ENCODE data around the gene OSBPL8. TPM values are rescaled to one million over a fixed set of nuclear protein-coding genes. Genes with fewer than 3 reads are reported as not detected.
A peak's percentile ranks its signal among the peaks of the same experiment; 100 is the strongest.

Gene OSBPL8
- total RNA-seq, 1 experiment from 2014 or later = 81.7 TPM

DNA sequence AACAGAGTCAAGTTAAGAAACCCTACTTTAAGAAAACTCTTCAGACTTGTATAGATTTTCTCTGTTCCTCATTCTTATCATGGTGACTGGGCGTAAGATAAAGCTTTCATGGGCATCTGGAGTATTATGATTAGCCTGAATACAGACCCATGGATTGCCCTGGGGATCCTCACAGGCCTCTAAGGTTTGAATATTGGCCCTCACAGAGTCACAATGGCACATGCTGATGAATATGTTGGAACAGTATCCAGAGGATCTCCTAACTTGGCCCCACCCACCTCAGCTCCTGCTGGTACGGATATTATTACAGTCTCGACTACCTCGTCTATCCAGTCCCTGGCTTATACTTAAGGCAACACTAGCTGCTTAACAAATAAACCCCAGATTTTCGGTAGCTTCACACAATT is 8.1 kb downstream of the OSBPL8 start:
- ATAC-seq (peak; percentile 35; the same call in 1 of the 2 replicates), DNase-seq (ENCODE audit: low spot score) (no peak)
- POLR2A ChIA-PET = interaction anchor here (0.7 kb wide), 1 partner anchor 206 kb away, joined by 4 read pairs; no protein-coding TSS in a partner anchor
- TF ChIP-seq NFYB (CRISPR knock-in tag; conservative IDR thresholded peaks at IDR 0.05; ENCODE audit: low read depth) = no peak
- TF ChIP-seq ZNF396 (CRISPR knock-in tag; IDR thresholded peaks at IDR 0.05; ENCODE audit: borderline replicate concordance) = no peak
- TF ChIP-seq, protein P1, sequence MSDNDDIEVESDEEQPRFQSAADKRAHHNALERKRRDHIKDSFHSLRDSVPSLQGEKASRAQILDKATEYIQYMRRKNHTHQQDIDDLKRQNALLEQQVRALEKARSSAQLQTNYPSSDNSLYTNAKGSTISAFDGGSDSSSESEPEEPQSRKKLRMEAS (CRISPR knock-in tag; IDR thresholded peaks at IDR 0.05) = no peak
- TF ChIP-seq ZNF317 (CRISPR knock-in tag; IDR thresholded peaks at IDR 0.05; ENCODE audit: borderline replicate concordance, low read depth) = no peak
- no peak for TF ChIP-seq ZNF671 (CRISPR knock-in tag; IDR thresholded peaks at IDR 0.05)
- no peak for TF ChIP-seq ZMAT4 (CRISPR knock-in tag; IDR thresholded peaks at IDR 0.05)
- TF ChIP-seq FOXJ3 (CRISPR knock-in tag; IDR thresholded peaks at IDR 0.05; ENCODE audit: borderline replicate concordance) = no peak
- no peak for TF ChIP-seq NR3C1 (CRISPR knock-in tag; conservative IDR thresholded peaks at IDR 0.05; ENCODE audit: low read depth)
- TF ChIP-seq, protein P2, sequence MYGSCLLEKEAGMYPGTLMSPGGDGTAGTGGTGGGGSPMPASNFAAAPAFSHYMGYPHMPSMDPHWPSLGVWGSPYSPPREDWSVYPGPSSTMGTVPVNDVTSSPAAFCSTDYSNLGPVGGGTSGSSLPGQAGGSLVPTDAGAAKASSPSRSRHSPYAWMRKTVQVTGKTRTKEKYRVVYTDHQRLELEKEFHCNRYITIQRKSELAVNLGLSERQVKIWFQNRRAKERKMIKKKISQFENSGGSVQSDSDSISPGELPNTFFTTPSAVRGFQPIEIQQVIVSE (CRISPR knock-in tag; IDR thresholded peaks at IDR 0.05; ENCODE audit: borderline replicate concordance) = no peak
- TF ChIP-seq ELF4 (CRISPR knock-in tag; IDR thresholded peaks at IDR 0.05; ENCODE audit: low read depth) = no peak
- no peaks in the 10 kb centered on the region for H3K27me3 Mint-ChIP-seq (ENCODE audit: low read depth)
- no peak overlapping the region for H3K27ac Mint-ChIP-seq
- H3K4me1 Mint-ChIP-seq = peaks cover 71% of the 10 kb centered on the region
- H3K4me3 Mint-ChIP-seq = no peak overlapping the region
- CTCF ChIA-PET = no interaction called here
- no peaks in the 10 kb centered on the region for H3K9me3 Mint-ChIP-seq
- H3K36me3 Mint-ChIP-seq = no peaks in the 10 kb centered on the region

DNA sequence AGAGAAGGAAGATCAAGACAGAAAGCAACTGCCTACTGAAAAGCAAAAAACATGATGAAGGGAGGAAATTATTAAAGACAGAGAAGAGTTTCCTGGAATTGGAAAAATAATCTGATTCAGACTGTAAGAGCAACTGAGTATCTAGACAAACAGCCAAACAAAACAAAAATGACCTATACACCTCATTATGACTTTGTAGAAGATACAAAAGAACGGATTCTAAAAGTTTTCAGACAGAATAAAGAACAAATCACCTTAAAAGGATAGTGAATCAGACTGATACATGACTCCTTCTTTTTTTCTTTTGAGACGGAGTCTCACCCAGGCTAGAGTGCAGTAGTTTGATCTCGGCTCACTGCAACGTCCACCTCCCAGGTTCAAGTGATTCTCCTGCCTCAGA is 10.4 kb downstream of the OSBPL8 start:
- Mint-ChIP-seq H3K4me3 (no peak overlapping the region), H3K9me3 (no peaks in the 10 kb centered on the region), H3K36me3 (no peaks in the 10 kb centered on the region), H3K27me3 (ENCODE audit: low read depth) (no peaks in the 10 kb centered on the region), H3K27ac (peak overlapping the region; percentile 28), H3K4me1 (peaks cover 73% of the 10 kb centered on the region)
- CTCF ChIA-PET = interaction anchor here (0.6 kb wide), 1 partner anchor 10 kb away, joined by 3 read pairs; the partner anchor contains the start of gene OSBPL8
- TF ChIP-seq OVOL2 (CRISPR knock-in tag; IDR thresholded peaks at IDR 0.05; ENCODE audit: borderline replicate concordance) = no peak
- no peak for TF ChIP-seq ZNF317 (CRISPR knock-in tag; IDR thresholded peaks at IDR 0.05; ENCODE audit: borderline replicate concordance, low read depth)
- TF ChIP-seq ZNF232 (CRISPR knock-in tag; IDR thresholded peaks at IDR 0.05) = no peak
- no peak for TF ChIP-seq SP1 (CRISPR knock-in tag; conservative IDR thresholded peaks at IDR 0.05)
- no peak for TF ChIP-seq TCF7 (CRISPR knock-in tag; IDR thresholded peaks at IDR 0.05; ENCODE audit: low read depth)
- TF ChIP-seq ELF4 (CRISPR knock-in tag; IDR thresholded peaks at IDR 0.05; ENCODE audit: low read depth) = no peak
- no peak for TF ChIP-seq IRF2 (CRISPR knock-in tag; IDR thresholded peaks at IDR 0.05; ENCODE audit: borderline replicate concordance, low read depth)
- TF ChIP-seq, protein P3, sequence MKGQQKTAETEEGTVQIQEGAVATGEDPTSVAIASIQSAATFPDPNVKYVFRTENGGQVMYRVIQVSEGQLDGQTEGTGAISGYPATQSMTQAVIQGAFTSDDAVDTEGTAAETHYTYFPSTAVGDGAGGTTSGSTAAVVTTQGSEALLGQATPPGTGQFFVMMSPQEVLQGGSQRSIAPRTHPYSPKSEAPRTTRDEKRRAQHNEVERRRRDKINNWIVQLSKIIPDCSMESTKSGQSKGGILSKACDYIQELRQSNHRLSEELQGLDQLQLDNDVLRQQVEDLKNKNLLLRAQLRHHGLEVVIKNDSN (CRISPR knock-in tag; IDR thresholded peaks at IDR 0.05) = no peak
- no peak for TF ChIP-seq ETV6 (CRISPR knock-in tag; IDR thresholded peaks at IDR 0.05)
- POLR2A ChIA-PET = no interaction called here
- no peak for ATAC-seq
- no peak for DNase-seq (ENCODE audit: low spot score)

DNA sequence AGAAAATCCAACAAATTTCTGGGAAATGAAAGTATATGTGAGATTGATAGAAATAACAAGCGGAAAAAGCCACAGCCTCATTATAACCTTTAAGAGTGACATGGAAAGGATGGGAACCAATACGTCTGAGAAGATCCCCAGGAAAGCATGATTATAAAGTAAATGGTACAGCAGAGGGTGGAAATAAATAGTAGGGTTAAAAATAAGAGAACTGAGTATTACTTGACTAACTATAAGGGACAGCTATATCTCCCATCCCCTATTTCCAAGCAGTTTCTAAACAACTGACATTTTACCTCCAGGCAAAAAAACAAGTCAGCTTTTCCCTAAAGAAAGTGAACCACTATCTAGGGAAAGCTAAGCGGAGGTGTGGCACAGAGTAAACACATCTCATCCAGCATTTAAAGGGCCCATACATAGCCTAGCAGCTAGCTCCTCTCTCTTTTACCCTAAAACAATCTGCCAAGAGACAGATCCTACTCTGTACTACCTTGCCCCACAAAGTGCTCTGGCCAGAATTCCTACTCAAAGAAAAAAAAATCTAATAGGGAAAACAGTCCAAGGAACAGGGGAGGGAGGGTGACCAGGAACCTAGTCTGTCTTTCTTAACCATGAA is 11.2 kb downstream of the OSBPL8 start:
- CTCF ChIA-PET = interaction anchor here (0.6 to 0.7 kb wide), 2 partner anchors 11 to 770 kb away, joined by 3 read pairs; partner anchors contain the start of gene OSBPL8
- Mint-ChIP-seq H3K4me1 (peaks cover 79% of the 10 kb centered on the region), H3K27ac (peak overlapping the region; percentile 89), H3K27me3 (ENCODE audit: low read depth) (no peaks in the 10 kb centered on the region), H3K36me3 (no peaks in the 10 kb centered on the region), H3K9me3 (no peaks in the 10 kb centered on the region), H3K4me3 (no peak overlapping the region)
- POLR2A ChIA-PET = interaction anchor here (1.0 kb wide), 1 partner anchor 12 kb away, joined by 3 read pairs; the partner anchor contains the start of gene OSBPL8
- peak; percentile 72 for ATAC-seq
- TF ChIP-seq AFF4 (CRISPR knock-in tag; IDR thresholded peaks at IDR 0.05; ENCODE audit: borderline replicate concordance) = no peak
- TF ChIP-seq, protein P4, sequence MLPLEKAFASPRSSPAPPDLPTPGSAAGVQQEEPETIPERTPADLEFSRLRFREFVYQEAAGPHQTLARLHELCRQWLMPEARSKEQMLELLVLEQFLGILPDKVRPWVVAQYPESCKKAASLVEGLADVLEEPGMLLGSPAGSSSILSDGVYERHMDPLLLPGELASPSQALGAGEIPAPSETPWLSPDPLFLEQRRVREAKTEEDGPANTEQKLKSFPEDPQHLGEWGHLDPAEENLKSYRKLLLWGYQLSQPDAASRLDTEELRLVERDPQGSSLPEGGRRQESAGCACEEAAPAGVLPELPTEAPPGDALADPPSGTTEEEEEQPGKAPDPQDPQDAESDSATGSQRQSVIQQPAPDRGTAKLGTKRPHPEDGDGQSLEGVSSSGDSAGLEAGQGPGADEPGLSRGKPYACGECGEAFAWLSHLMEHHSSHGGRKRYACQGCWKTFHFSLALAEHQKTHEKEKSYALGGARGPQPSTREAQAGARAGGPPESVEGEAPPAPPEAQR (CRISPR knock-in tag; IDR thresholded peaks at IDR 0.05) = no peak
- no peak for TF ChIP-seq ZNF317 (CRISPR knock-in tag; IDR thresholded peaks at IDR 0.05; ENCODE audit: borderline replicate concordance, low read depth)
- no peak for TF ChIP-seq ZNF219 (CRISPR knock-in tag; IDR thresholded peaks at IDR 0.05; ENCODE audit: borderline replicate concordance)
- TF ChIP-seq EMX1 (CRISPR knock-in tag; IDR thresholded peaks at IDR 0.05) = no peak
- no peak for TF ChIP-seq FOXK1 (CRISPR knock-in tag; IDR thresholded peaks at IDR 0.05)
- no peak for DNase-seq (ENCODE audit: low spot score)

All from WTC11 (cell line).